ENCODE results near the gene OR5K2.

Gene OR5K2

GRCh38 chr3:98525494-98525893 lies 28.0 kb downstream of the OR5K2 start:
- DNase-seq, result no peak

- DNase-seq, result no peak
These were observed 31.2 kb downstream of the OR5K2 start for GRCh38 chr3:98528474-98529346.

- no peak for DNase-seq
These were observed 32.5 kb downstream of the OR5K2 start for GRCh38 chr3:98529856-98530459.

- no peak for DNase-seq
These were observed 33.2 kb downstream of the OR5K2 start for GRCh38 chr3:98530676-98531075.

- DNase-seq, result no peak
These were observed 34.3 kb downstream of the OR5K2 start, which contains the start of gene GPR15 for GRCh38 chr3:98531622-98532274. Gene GPR15 (plus strand): TSS chr3:98531978. CDS start chr3:98532034, 56 bp downstream.

GRCh38 chr3:98532275-98532637 lies 34.8 kb downstream of the OR5K2 start:
- DNase-seq, result no peak

- no peak for DNase-seq
These were observed 35.5 kb downstream of the OR5K2 start for GRCh38 chr3:98532709-98533571.

- DNase-seq, result no peak
These were observed 36.7 kb downstream of the OR5K2 start for GRCh38 chr3:98534168-98534567.

- no peak for DNase-seq
These were observed 37.3 kb downstream of the OR5K2 start for GRCh38 chr3:98534734-98535133.

- no peak for DNase-seq
These were observed 39.1 kb downstream of the OR5K2 start for GRCh38 chr3:98536456-98537017.

- DNase-seq, result no peak
These were observed 42.9 kb downstream of the OR5K2 start for GRCh38 chr3:98540346-98540745.

GRCh38 chr3:98541695-98542094 lies 44.2 kb downstream of the OR5K2 start:
- DNase-seq, result no peak

GRCh38 chr3:98542623-98543022 lies 45.1 kb downstream of the OR5K2 start:
- DNase-seq, result no peak

- no peak for DNase-seq
These were observed 48.5 kb downstream of the OR5K2 start for GRCh38 chr3:98545940-98546339.
